ENCODE data around the gene TMEM81.

- no peak for TF ChIP-seq CTCF (IDR thresholded peaks at IDR 0.05)
- TF ChIP-seq POLR2A (IDR thresholded peaks at IDR 0.05), result no peak
Observed at GRCh38 chr1:205049479-205049878, 34.8 kb downstream of the TMEM81 start.
